Measurements from ENCODE around the gene OCA2. TPM values are rescaled to one million over a fixed set of nuclear protein-coding genes. Genes with fewer than 3 reads are reported as not detected.
"Not testable (repeated sequence)": the region's sequence is repeated elsewhere in the genome, so short reads cannot be mapped to it uniquely, and the experiment has no call there.

Gene OCA2
- total RNA-seq, 2 experiments from 2014 or later, result not detected

GRCh38 chr15:28019594-28020309 lies 79.4 kb downstream of the OCA2 start:
- POLR2A ChIA-PET, result no interaction called here

GRCh38 chr15:28018291-28019044 lies 80.6 kb downstream of the OCA2 start:
- no peaks in the 10 kb centered on the region for H3K36me3 Mint-ChIP-seq (ENCODE audit: low read depth)
- DNase-seq, result no peak
- no peak overlapping the region for H3K27ac Mint-ChIP-seq
- no peaks in the 10 kb centered on the region for H3K27me3 Mint-ChIP-seq
- H3K4me1 Mint-ChIP-seq, result no peaks in the 10 kb centered on the region
- H3K4me3 Mint-ChIP-seq, result no peak overlapping the region
- ChIA-PET CTCF (no interaction called here), POLR2A (no interaction called here)
- no peaks in the 10 kb centered on the region for H3K9me3 Mint-ChIP-seq

More at GRCh38 chr15:28019594-28020309, 79.4 kb downstream of the OCA2 start:
- no peak overlapping the region for H3K27ac Mint-ChIP-seq
- no peaks in the 10 kb centered on the region for H3K27me3 Mint-ChIP-seq
- H3K9me3 Mint-ChIP-seq, result no peaks in the 10 kb centered on the region
- H3K4me1 Mint-ChIP-seq, result no peaks in the 10 kb centered on the region
- no peaks in the 10 kb centered on the region for H3K36me3 Mint-ChIP-seq (ENCODE audit: low read depth)
- CTCF ChIA-PET, result no interaction called here
- DNase-seq, result no peak
- H3K4me3 Mint-ChIP-seq, result no peak overlapping the region

- no peaks in the 10 kb centered on the region for H3K27me3 Mint-ChIP-seq
- H3K4me1 Mint-ChIP-seq, result no peaks in the 10 kb centered on the region
- POLR2A ChIA-PET, result no interaction called here
- no peak overlapping the region for H3K27ac Mint-ChIP-seq
- DNase-seq, result no peak
- H3K9me3 Mint-ChIP-seq, result no peaks in the 10 kb centered on the region
- CTCF ChIA-PET, result no interaction called here
- H3K4me3 Mint-ChIP-seq, result no peak overlapping the region
- no peaks in the 10 kb centered on the region for H3K36me3 Mint-ChIP-seq (ENCODE audit: low read depth)
These were observed 81.6 kb downstream of the OCA2 start for GRCh38 chr15:28017423-28017924.

GRCh38 chr15:28015855-28016254 lies 83.3 kb downstream of the OCA2 start:
- H3K27me3 Mint-ChIP-seq, result no peaks in the 10 kb centered on the region
- CTCF ChIA-PET, result no interaction called here
- H3K9me3 Mint-ChIP-seq, result no peaks in the 10 kb centered on the region
- no peak for DNase-seq
- H3K36me3 Mint-ChIP-seq (ENCODE audit: low read depth), result no peaks in the 10 kb centered on the region
- no peak overlapping the region for H3K27ac Mint-ChIP-seq
- no peak overlapping the region for H3K4me3 Mint-ChIP-seq
- POLR2A ChIA-PET, result no interaction called here
- no peaks in the 10 kb centered on the region for H3K4me1 Mint-ChIP-seq

- no peak overlapping the region for H3K27ac Mint-ChIP-seq
- ChIA-PET POLR2A (no interaction called here), CTCF (no interaction called here)
- H3K36me3 Mint-ChIP-seq (ENCODE audit: low read depth), result no peaks in the 10 kb centered on the region
- no peak overlapping the region for H3K4me3 Mint-ChIP-seq
- H3K27me3 Mint-ChIP-seq, result no peaks in the 10 kb centered on the region
- H3K9me3 Mint-ChIP-seq, result no peaks in the 10 kb centered on the region
- no peaks in the 10 kb centered on the region for H3K4me1 Mint-ChIP-seq
- no peak for DNase-seq
These were observed 84.4 kb downstream of the OCA2 start for GRCh38 chr15:28014623-28015200.

- CTCF ChIA-PET, result no interaction called here
- no peak for DNase-seq
- POLR2A ChIA-PET, result no interaction called here
- H3K9me3 Mint-ChIP-seq, result no peaks in the 10 kb centered on the region
- H3K27ac Mint-ChIP-seq, result no peak overlapping the region
- H3K36me3 Mint-ChIP-seq (ENCODE audit: low read depth), result no peaks in the 10 kb centered on the region
- H3K27me3 Mint-ChIP-seq, result no peaks in the 10 kb centered on the region
- no peaks in the 10 kb centered on the region for H3K4me1 Mint-ChIP-seq
- no peak overlapping the region for H3K4me3 Mint-ChIP-seq
These were observed 85.1 kb downstream of the OCA2 start for GRCh38 chr15:28013976-28014375.

- DNase-seq, result no peak
- H3K36me3 Mint-ChIP-seq (ENCODE audit: low read depth), result no peaks in the 10 kb centered on the region
- POLR2A ChIA-PET, result no interaction called here
- H3K9me3 Mint-ChIP-seq, result no peaks in the 10 kb centered on the region
- no peaks in the 10 kb centered on the region for H3K4me1 Mint-ChIP-seq
- CTCF ChIA-PET, result no interaction called here
- no peak overlapping the region for H3K4me3 Mint-ChIP-seq
- no peaks in the 10 kb centered on the region for H3K27me3 Mint-ChIP-seq
- H3K27ac Mint-ChIP-seq, result no peak overlapping the region
These were observed 85.6 kb downstream of the OCA2 start for GRCh38 chr15:28013480-28013879.

GRCh38 chr15:28012231-28012630 lies 86.9 kb downstream of the OCA2 start:
- CTCF ChIA-PET, result no interaction called here

GRCh38 chr15:28008175-28008574 lies 90.9 kb downstream of the OCA2 start:
- POLR2A ChIA-PET, H3K4me3 Mint-ChIP-seq: not testable (repeated sequence)

More at GRCh38 chr15:28012231-28012630, 86.9 kb downstream of the OCA2 start:
- Mint-ChIP-seq H3K4me1 (no peaks in the 10 kb centered on the region), H3K36me3 (ENCODE audit: low read depth) (no peaks in the 10 kb centered on the region), H3K9me3 (no peaks in the 10 kb centered on the region), H3K27me3 (no peaks in the 10 kb centered on the region), H3K4me3 (no peak overlapping the region), H3K27ac (no peak overlapping the region)
- POLR2A ChIA-PET, result no interaction called here
- DNase-seq, result no peak

GRCh38 chr15:28006116-28006905 lies 92.8 kb downstream of the OCA2 start:
- H3K9me3 Mint-ChIP-seq, result peaks cover 4% of the 10 kb centered on the region
- POLR2A ChIA-PET, result no interaction called here
- CTCF ChIA-PET, result no interaction called here
- H3K36me3 Mint-ChIP-seq (ENCODE audit: low read depth), result peaks cover 3% of the 10 kb centered on the region
- no peaks in the 10 kb centered on the region for H3K4me1 Mint-ChIP-seq
- H3K27me3 Mint-ChIP-seq, result no peaks in the 10 kb centered on the region
- H3K27ac Mint-ChIP-seq, result no peak overlapping the region
- H3K4me3 Mint-ChIP-seq, result no peak overlapping the region
- no peak for DNase-seq

More at GRCh38 chr15:28008175-28008574, 90.9 kb downstream of the OCA2 start:
- DNase-seq; CTCF ChIA-PET; H3K36me3 Mint-ChIP-seq (ENCODE audit: low read depth); H3K4me1 Mint-ChIP-seq; H3K27me3 Mint-ChIP-seq; H3K27ac Mint-ChIP-seq; H3K9me3 Mint-ChIP-seq: not testable (repeated sequence)

GRCh38 chr15:28005004-28005527 lies 94.0 kb downstream of the OCA2 start:
- no peaks in the 10 kb centered on the region for H3K27me3 Mint-ChIP-seq
- ChIA-PET CTCF (no interaction called here), POLR2A (no interaction called here)
- H3K4me1 Mint-ChIP-seq, result no peaks in the 10 kb centered on the region
- peaks cover 4% of the 10 kb centered on the region for H3K9me3 Mint-ChIP-seq
- no peak overlapping the region for H3K27ac Mint-ChIP-seq
- DNase-seq, result no peak
- no peak overlapping the region for H3K4me3 Mint-ChIP-seq
- peaks cover 3% of the 10 kb centered on the region for H3K36me3 Mint-ChIP-seq (ENCODE audit: low read depth)

- Mint-ChIP-seq H3K4me3 (no peak overlapping the region), H3K4me1 (no peaks in the 10 kb centered on the region), H3K27ac (no peak overlapping the region), H3K27me3 (no peaks in the 10 kb centered on the region), H3K9me3 (peaks cover 4% of the 10 kb centered on the region), H3K36me3 (ENCODE audit: low read depth) (peaks cover 3% of the 10 kb centered on the region)
- DNase-seq, result no peak
- CTCF ChIA-PET, result no interaction called here
- POLR2A ChIA-PET, result no interaction called here
These were observed 94.7 kb downstream of the OCA2 start for GRCh38 chr15:28004143-28005003.

Measured in activated CD4-positive, alpha-beta memory T cell treated with anti-CD3 and anti-CD28 coated beads, Interleukin-2, amount 10 ng/mL, durations not matched to agents 7 days and 5 days (primary cell).